GM18867 (cell line): Measurements from ENCODE around the gene RPRD1A.
"Not testable (repeated sequence)": the region's sequence is repeated elsewhere in the genome, so short reads cannot be mapped to it uniquely, and the experiment has no call there.

Experiments
- ATAC-seq: cut with Tn5 transposase; IDR thresholded peaks from one replicate; pipeline ENCODE4 v1.9.1; 2021; ENCODE audit warnings: mild to moderate bottlenecking, moderate library complexity; ENCODE audit not compliant: unreplicated experiment

RPRD1A gene

GRCh38 chr18:36067055-36067957 lies at the start of gene RPRD1A:
Gene RPRD1A, minus strand, starts transcription at chr18:36067559. Its CDS starts 155 bp downstream, at chr18:36067404.
- ATAC-seq: peak; percentile 92

GRCh38 chr18:36116771-36117170 lies 49.4 kb upstream of the RPRD1A start:
- ATAC-seq: not testable (repeated sequence)

GRCh38 chr18:36114738-36115137 lies 47.4 kb upstream of the RPRD1A start:
- no peak for ATAC-seq

GRCh38 chr18:36114251-36114650 lies 46.9 kb upstream of the RPRD1A start:
- no peak for ATAC-seq

- no peak for ATAC-seq
Observed at GRCh38 chr18:36112302-36112701, 44.9 kb upstream of the RPRD1A start.

- ATAC-seq: no peak
Observed at GRCh38 chr18:36109737-36110136, 42.4 kb upstream of the RPRD1A start.

- ATAC-seq: no peak
Observed at GRCh38 chr18:36108601-36109000, 41.2 kb upstream of the RPRD1A start.

GRCh38 chr18:36108196-36108595 lies 40.8 kb upstream of the RPRD1A start:
- ATAC-seq: no peak

GRCh38 chr18:36107477-36107876 lies 40.1 kb upstream of the RPRD1A start:
- no peak for ATAC-seq

- no peak for ATAC-seq
Observed at GRCh38 chr18:36104749-36105148, 37.4 kb upstream of the RPRD1A start.

GRCh38 chr18:36101943-36102342 lies 34.6 kb upstream of the RPRD1A start:
- no peak for ATAC-seq

GRCh38 chr18:36099311-36099710 lies 32.0 kb upstream of the RPRD1A start:
- no peak for ATAC-seq

GRCh38 chr18:36096955-36097354 lies 29.6 kb upstream of the RPRD1A start:
- ATAC-seq: no peak

- no peak for ATAC-seq
Observed at GRCh38 chr18:36095936-36096519, 28.7 kb upstream of the RPRD1A start.

- ATAC-seq: no peak
Observed at GRCh38 chr18:36094431-36094830, 27.1 kb upstream of the RPRD1A start.

- not testable (repeated sequence) for ATAC-seq
Observed at GRCh38 chr18:36092116-36092515, 24.8 kb upstream of the RPRD1A start.

GRCh38 chr18:36089001-36089400 lies 21.6 kb upstream of the RPRD1A start:
- no peak for ATAC-seq

- no peak for ATAC-seq
Observed at GRCh38 chr18:36088256-36088655, 20.9 kb upstream of the RPRD1A start.

GRCh38 chr18:36086186-36086585 lies 18.8 kb upstream of the RPRD1A start:
- ATAC-seq: no peak

- no peak for ATAC-seq
Observed at GRCh38 chr18:36085195-36085594, 17.8 kb upstream of the RPRD1A start.

- ATAC-seq: peak; percentile 43
Observed at GRCh38 chr18:36083729-36084128, 16.4 kb upstream of the RPRD1A start.

- not testable (repeated sequence) for ATAC-seq
Observed at GRCh38 chr18:36081118-36081517, 13.8 kb upstream of the RPRD1A start.
